ENCODE measurements around the gene NT5C3A. TPM values are rescaled to one million over a fixed set of nuclear protein-coding genes. Genes with fewer than 3 reads are reported as not detected.
A peak's percentile ranks its signal among the peaks of the same experiment; 100 is the strongest.

NT5C3A gene
- polyA plus RNA-seq, 4 donors: 40.1 to 108 (median 88.7) TPM

DNA sequence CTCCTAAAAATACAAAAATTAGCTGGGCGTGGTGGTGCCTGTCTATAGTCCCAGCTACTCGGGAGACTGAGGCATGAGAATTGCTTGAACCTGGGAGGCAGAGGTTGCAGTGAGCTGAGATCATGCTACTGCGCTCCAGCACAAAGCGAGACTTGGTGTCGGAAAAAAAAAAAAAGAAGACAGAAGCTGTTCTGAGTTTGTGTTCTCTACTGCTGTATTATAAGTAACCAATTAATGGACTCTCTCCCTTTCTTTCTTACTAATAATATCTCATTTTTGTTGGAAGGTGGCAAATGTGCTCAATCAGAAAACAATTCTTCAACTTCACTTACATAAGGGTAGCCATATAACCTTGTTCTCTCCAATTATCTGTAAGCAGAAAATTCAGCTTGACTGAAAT lies 7.4 kb downstream of the NT5C3A start:
- H3K27ac ChIP-seq (ENCODE audit: low read depth in 1 of 3, low read length in 2 of 3): peak overlapping the region in 1 of 3 donors; percentile 40
- H3K27me3 ChIP-seq (ENCODE audit: control insufficient read depth in 3 of 3, insufficient read depth in 3 of 3, low read length in 3 of 3): no peaks in the 10 kb centered on the region
- 83 to 92% (median 87%) methylated on average over 5 of the region's 5 CpGs for WGBS, 3 donors
- FAIRE-seq (no peak), DNase-seq (peak in 1 of 2 donors; percentile 26)
- H3K4me1 ChIP-seq (ENCODE audit: control insufficient read depth in 3 of 3, insufficient read depth in 2 of 3, low read depth in 1 of 3, low read length in 2 of 3): peaks cover 4 to 13% (median 9%) of the 10 kb centered on the region in 3 donors
- peaks cover 0 to 11% (median 0%) of the 10 kb centered on the region in 3 donors for H3K36me3 ChIP-seq (ENCODE audit: control insufficient read depth in 3 of 3, insufficient read depth in 2 of 3, low read depth in 1 of 3, low read length in 3 of 3)
- H3K4me3 ChIP-seq (ENCODE audit: low read depth in 1 of 3, low read length in 3 of 3): no peak overlapping the region
- H3K9me3 ChIP-seq (ENCODE audit: control insufficient read depth in 2 of 2, insufficient read depth in 1 of 2, low read depth in 1 of 2, low read length in 1 of 2): no peaks in the 10 kb centered on the region

DNA sequence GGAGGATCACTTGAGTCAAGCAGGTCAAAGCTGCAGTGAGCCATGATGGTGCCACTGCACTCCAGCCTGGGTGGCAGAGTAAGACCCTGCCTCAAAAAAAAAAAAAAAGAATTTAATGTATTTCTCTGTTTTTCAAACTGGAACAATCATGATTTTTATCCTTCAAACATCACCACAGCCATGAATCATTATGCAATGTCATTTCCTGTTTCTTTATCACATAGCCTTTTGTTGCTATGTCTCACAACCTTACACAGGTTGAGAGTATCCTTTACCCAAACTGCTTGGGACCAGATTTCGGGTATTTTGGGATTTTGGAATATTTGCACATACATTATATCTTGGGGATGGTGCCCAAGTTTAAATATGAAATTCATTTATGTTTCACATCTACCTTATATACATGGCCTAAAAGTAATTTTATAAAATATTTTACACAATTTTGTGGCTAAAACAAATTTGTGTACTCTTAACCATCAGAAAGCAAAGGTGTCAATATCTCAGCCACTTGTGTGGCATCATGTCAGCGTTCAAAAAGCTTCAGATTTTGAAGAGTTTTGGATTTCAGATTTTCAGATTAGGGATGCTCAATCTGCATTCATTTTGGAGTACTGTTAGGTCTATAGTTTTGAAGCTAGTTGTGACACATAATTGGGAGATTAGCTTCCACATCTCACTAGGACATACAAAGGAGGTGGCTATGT lies 8.2 kb downstream of the NT5C3A start:
- 73 to 90% (median 76%) methylated on average over 2 of the region's 2 CpGs for whole genome bisulfite sequencing, 3 donors
- Histone ChIP-seq H3K27me3 (ENCODE audit: control insufficient read depth in 3 of 3, insufficient read depth in 3 of 3, low read length in 3 of 3) (no peaks in the 10 kb centered on the region), H3K27ac (ENCODE audit: low read depth in 1 of 3, low read length in 2 of 3) (peak overlapping the region in 1 of 3 donors; percentile 24), H3K4me1 (ENCODE audit: control insufficient read depth in 3 of 3, insufficient read depth in 2 of 3, low read depth in 1 of 3, low read length in 2 of 3) (peaks cover 4 to 9% (median 9%) of the 10 kb centered on the region in 3 donors), H3K9me3 (ENCODE audit: control insufficient read depth in 2 of 2, insufficient read depth in 1 of 2, low read depth in 1 of 2, low read length in 1 of 2) (no peaks in the 10 kb centered on the region), H3K36me3 (ENCODE audit: control insufficient read depth in 3 of 3, insufficient read depth in 2 of 3, low read depth in 1 of 3, low read length in 3 of 3) (peaks cover 0 to 7% (median 0%) of the 10 kb centered on the region in 3 donors), H3K4me3 (ENCODE audit: low read depth in 1 of 3, low read length in 3 of 3) (no peak overlapping the region)
- DNase-seq (no peak), FAIRE-seq (no peak)

DNA sequence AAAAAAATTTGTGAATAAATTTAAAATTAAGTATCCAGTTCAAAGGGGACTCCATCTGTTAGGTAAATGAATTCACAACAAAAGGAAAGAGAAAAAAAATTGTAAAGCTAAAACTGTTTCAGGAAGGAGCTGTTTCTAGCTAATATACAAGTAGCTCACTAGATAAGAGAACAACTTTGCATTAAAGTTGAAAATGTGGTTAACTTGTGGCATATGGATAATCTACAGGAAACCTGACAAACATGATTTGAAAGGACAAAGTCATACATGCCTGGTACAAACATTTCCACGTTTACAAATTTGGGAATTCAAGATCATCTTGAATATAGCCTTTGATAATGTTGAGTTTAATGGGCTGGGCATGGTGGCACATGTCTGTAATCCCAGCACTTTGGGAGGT lies 8.9 kb downstream of the NT5C3A start:
- FAIRE-seq (no peak), DNase-seq (no peak)
- no peaks in the 10 kb centered on the region for H3K27me3 ChIP-seq (ENCODE audit: control insufficient read depth in 3 of 3, insufficient read depth in 3 of 3, low read length in 3 of 3)
- no peaks in the 10 kb centered on the region for H3K9me3 ChIP-seq (ENCODE audit: control insufficient read depth in 2 of 2, insufficient read depth in 1 of 2, low read depth in 1 of 2, low read length in 1 of 2)
- peaks cover 4 to 9% (median 9%) of the 10 kb centered on the region in 3 donors for H3K4me1 ChIP-seq (ENCODE audit: control insufficient read depth in 3 of 3, insufficient read depth in 2 of 3, low read depth in 1 of 3, low read length in 2 of 3)
- no peak overlapping the region for H3K4me3 ChIP-seq (ENCODE audit: low read depth in 1 of 3, low read length in 3 of 3)
- peak overlapping the region in 2 of 3 donors; percentile 4 to 24 for H3K27ac ChIP-seq (ENCODE audit: low read depth in 1 of 3, low read length in 2 of 3)
- 20 to 38% (median 33%) methylated on average over 1 of the region's 1 CpG for WGBS, 3 donors
- peaks cover 0 to 7% (median 0%) of the 10 kb centered on the region in 3 donors for H3K36me3 ChIP-seq (ENCODE audit: control insufficient read depth in 3 of 3, insufficient read depth in 2 of 3, low read depth in 1 of 3, low read length in 3 of 3)

DNA sequence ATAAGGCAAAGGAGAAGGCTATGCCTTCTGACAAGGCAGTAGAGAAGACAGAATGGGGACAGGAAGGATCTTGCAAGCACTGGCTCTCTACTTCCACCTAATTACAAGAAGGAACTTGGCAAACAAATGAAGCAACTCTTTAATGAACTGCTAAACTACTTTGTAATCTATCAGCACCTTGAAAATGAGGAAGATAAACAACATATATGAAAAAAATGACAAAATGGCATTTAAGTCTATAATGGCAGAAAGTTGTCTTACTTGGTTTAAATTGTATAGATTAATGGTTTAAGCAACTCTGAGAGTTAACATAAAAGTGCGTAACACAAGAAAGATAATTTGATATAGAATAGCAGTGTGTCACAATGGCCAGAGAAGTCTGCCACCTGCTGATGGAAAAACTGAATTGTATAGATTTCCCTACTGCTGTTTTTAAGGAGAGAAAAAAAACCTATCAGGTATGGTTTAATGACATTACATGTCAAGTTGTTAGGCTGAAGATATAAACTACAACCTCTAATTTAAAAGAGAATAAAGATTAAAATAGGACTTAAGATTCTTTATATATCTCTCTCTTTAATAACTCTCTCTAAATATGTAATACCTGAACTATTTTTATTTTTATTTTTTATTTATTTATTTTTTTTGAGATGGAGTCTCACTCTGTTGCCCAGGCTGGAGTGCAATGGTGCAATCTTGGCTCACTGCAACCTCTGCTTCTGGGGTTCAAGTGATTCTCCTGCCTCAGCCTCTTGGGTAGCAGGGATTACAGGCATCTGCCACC lies 11.8 kb downstream of the NT5C3A start:
- peak; percentile 82 for FAIRE-seq
- peak; percentile 76 to 84 for DNase-seq
- Histone ChIP-seq H3K27me3 (ENCODE audit: control insufficient read depth in 3 of 3, insufficient read depth in 3 of 3, low read length in 3 of 3) (no peaks in the 10 kb centered on the region), H3K27ac (ENCODE audit: low read depth in 1 of 3, low read length in 2 of 3) (peak overlapping the region; percentile 49 to 64 (median 55)), H3K9me3 (ENCODE audit: control insufficient read depth in 2 of 2, insufficient read depth in 1 of 2, low read depth in 1 of 2, low read length in 1 of 2) (no peaks in the 10 kb centered on the region), H3K36me3 (ENCODE audit: control insufficient read depth in 3 of 3, insufficient read depth in 2 of 3, low read depth in 1 of 3, low read length in 3 of 3) (peaks cover 0 to 3% (median 0%) of the 10 kb centered on the region in 3 donors), H3K4me1 (ENCODE audit: control insufficient read depth in 3 of 3, insufficient read depth in 2 of 3, low read depth in 1 of 3, low read length in 2 of 3) (peaks cover 4 to 9% (median 6%) of the 10 kb centered on the region in 3 donors), H3K4me3 (ENCODE audit: low read depth in 1 of 3, low read length in 3 of 3) (no peak overlapping the region)
- WGBS, 3 donors: 1 to 3% (median 3%) methylated on average over 1 of the region's 1 CpG

DNA sequence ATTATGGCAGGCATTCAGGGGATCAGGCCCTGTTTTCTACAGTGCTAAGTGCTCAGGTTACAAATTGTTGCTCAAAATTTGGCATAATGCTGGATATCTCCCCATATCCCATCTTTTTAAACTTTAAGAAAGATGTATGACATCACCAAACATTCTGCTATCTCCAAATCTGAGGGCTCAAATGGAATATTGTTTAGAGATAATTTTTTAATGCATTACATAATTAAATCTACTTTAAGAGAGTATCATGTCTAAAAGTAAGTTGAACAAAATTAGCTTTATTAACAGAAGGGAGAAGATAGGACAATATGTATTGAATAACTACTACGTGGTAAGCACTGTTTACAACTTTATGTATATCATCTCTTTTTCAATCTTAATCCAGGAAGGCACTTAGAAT lies 13.9 kb downstream of the NT5C3A start:
- FAIRE-seq: no peak
- no peaks in the 10 kb centered on the region for H3K27me3 ChIP-seq (ENCODE audit: control insufficient read depth in 3 of 3, insufficient read depth in 3 of 3, low read length in 3 of 3)
- H3K9me3 ChIP-seq (ENCODE audit: control insufficient read depth in 2 of 2, insufficient read depth in 1 of 2, low read depth in 1 of 2, low read length in 1 of 2): no peaks in the 10 kb centered on the region
- H3K4me1 ChIP-seq (ENCODE audit: control insufficient read depth in 3 of 3, insufficient read depth in 2 of 3, low read depth in 1 of 3, low read length in 2 of 3): peaks cover 2 to 8% (median 3%) of the 10 kb centered on the region in 3 donors
- peaks cover 0 to 3% (median 0%) of the 10 kb centered on the region in 3 donors for H3K36me3 ChIP-seq (ENCODE audit: control insufficient read depth in 3 of 3, insufficient read depth in 2 of 3, low read depth in 1 of 3, low read length in 3 of 3)
- H3K4me3 ChIP-seq (ENCODE audit: low read depth in 1 of 3, low read length in 3 of 3): no peak overlapping the region
- no peak overlapping the region for H3K27ac ChIP-seq (ENCODE audit: low read depth in 1 of 3, low read length in 2 of 3)
- no peak for DNase-seq
- 93 to 94% (median 93%) methylated on average over 1 of the region's 1 CpG for WGBS, 3 donors

DNA sequence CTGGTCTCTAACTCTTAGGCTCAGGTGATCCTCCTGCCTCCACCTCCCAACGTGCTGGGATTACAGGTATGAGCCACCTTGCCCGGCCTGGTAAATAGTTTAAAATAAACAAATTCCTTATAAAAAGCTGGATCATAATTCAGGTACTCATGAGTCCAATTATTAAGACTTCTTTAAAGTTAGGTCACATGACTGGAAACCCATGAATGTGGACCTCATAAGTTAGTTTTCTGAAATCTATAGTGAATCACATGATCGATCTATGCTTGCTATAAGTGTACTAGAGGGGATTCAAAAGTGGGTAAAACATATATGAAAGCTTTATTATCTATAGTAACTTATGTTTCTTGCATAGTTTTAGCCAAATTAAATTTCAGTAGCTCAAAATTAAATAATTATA lies 14.3 kb downstream of the NT5C3A start:
- Histone ChIP-seq H3K27ac (ENCODE audit: low read depth in 1 of 3, low read length in 2 of 3) (no peak overlapping the region), H3K27me3 (ENCODE audit: control insufficient read depth in 3 of 3, insufficient read depth in 3 of 3, low read length in 3 of 3) (no peaks in the 10 kb centered on the region), H3K36me3 (ENCODE audit: control insufficient read depth in 3 of 3, insufficient read depth in 2 of 3, low read depth in 1 of 3, low read length in 3 of 3) (peaks cover 0 to 3% (median 0%) of the 10 kb centered on the region in 3 donors), H3K9me3 (ENCODE audit: control insufficient read depth in 2 of 2, insufficient read depth in 1 of 2, low read depth in 1 of 2, low read length in 1 of 2) (no peaks in the 10 kb centered on the region), H3K4me3 (ENCODE audit: low read depth in 1 of 3, low read length in 3 of 3) (no peak overlapping the region), H3K4me1 (ENCODE audit: control insufficient read depth in 3 of 3, insufficient read depth in 2 of 3, low read depth in 1 of 3, low read length in 2 of 3) (peaks cover 2 to 12% (median 3%) of the 10 kb centered on the region in 3 donors)
- 91 to 97% (median 93%) methylated on average over 3 of the region's 3 CpGs for WGBS, 3 donors
- DNase-seq (no peak), FAIRE-seq (no peak)

DNA sequence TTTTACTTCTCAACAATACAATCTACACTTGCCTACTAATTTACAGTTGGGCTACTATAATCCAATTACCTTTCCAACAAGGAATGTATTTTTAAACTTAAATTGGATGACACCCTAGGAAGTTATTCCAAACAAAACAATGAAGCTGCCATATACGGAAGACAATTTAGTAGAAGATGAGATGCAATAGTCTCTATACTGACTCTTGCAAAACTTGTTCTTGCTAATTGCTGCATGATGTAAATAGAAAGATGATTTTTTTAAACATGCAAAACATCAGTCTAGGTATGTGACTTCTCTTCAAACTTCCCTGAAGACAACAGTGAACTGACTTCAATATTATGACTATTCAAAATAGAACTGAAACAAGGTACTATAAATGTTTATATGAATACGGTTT lies 17.6 kb downstream of the NT5C3A start:
- Histone ChIP-seq H3K27ac (ENCODE audit: low read depth in 1 of 3, low read length in 2 of 3) (peak overlapping the region in 1 of 3 donors; percentile 93), H3K9me3 (ENCODE audit: control insufficient read depth in 2 of 2, insufficient read depth in 1 of 2, low read depth in 1 of 2, low read length in 1 of 2) (no peaks in the 10 kb centered on the region), H3K27me3 (ENCODE audit: control insufficient read depth in 3 of 3, insufficient read depth in 3 of 3, low read length in 3 of 3) (no peaks in the 10 kb centered on the region), H3K36me3 (ENCODE audit: control insufficient read depth in 3 of 3, insufficient read depth in 2 of 3, low read depth in 1 of 3, low read length in 3 of 3) (peaks cover 0 to 3% (median 0%) of the 10 kb centered on the region in 3 donors), H3K4me1 (ENCODE audit: control insufficient read depth in 3 of 3, insufficient read depth in 2 of 3, low read depth in 1 of 3, low read length in 2 of 3) (peaks cover 0 to 16% (median 5%) of the 10 kb centered on the region in 3 donors), H3K4me3 (ENCODE audit: low read depth in 1 of 3, low read length in 3 of 3) (no peak overlapping the region)
- FAIRE-seq: no peak
- 12 to 22% (median 21%) methylated on average over 2 of the region's 2 CpGs for WGBS, 3 donors
- peak in 1 of 2 donors; percentile 35 for DNase-seq

DNA sequence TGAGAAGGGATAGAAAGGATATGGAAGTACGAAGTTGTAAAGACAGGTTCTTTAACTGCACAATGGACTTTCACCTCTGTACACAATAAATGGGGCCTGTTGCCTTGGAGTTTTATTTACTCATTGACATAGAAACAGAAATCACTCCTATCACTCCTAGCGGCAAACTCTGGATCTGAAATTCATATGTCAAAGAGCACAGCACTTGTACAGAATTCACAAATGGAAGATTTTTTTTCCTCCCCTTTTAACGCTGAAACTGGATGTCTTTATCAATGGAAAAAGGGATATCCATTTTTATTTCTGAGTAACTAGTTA lies 18.2 kb downstream of the NT5C3A start:
- Histone ChIP-seq H3K27me3 (ENCODE audit: control insufficient read depth in 3 of 3, insufficient read depth in 3 of 3, low read length in 3 of 3) (no peaks in the 10 kb centered on the region), H3K9me3 (ENCODE audit: control insufficient read depth in 2 of 2, insufficient read depth in 1 of 2, low read depth in 1 of 2, low read length in 1 of 2) (no peaks in the 10 kb centered on the region), H3K4me1 (ENCODE audit: control insufficient read depth in 3 of 3, insufficient read depth in 2 of 3, low read depth in 1 of 3, low read length in 2 of 3) (peaks cover 0 to 16% (median 5%) of the 10 kb centered on the region in 3 donors), H3K4me3 (ENCODE audit: low read depth in 1 of 3, low read length in 3 of 3) (no peak overlapping the region), H3K36me3 (ENCODE audit: control insufficient read depth in 3 of 3, insufficient read depth in 2 of 3, low read depth in 1 of 3, low read length in 3 of 3) (peaks cover 0 to 3% (median 0%) of the 10 kb centered on the region in 3 donors), H3K27ac (ENCODE audit: low read depth in 1 of 3, low read length in 2 of 3) (peak overlapping the region in 2 of 3 donors; percentile 93 to 94)
- DNase-seq: peak; percentile 92 to 94
- WGBS, 3 donors: 13 to 45% (median 36%) methylated on average over 3 of the region's 3 CpGs
- peak; percentile 5 for FAIRE-seq
